Smooth muscle cell (in vitro differentiated cells): ENCODE data around the gene THSD7B. TPM values are rescaled to one million over a fixed set of nuclear protein-coding genes. Genes with fewer than 3 reads are reported as not detected.

Experiments used
- DNase-seq: peaks from one replicate; lab custom pipeline; 2025; ENCODE audit not compliant: unreplicated experiment; lab: John Stamatoyannopoulos, UW
- H2AFZ ChIP-seq: fragments of 200-600 bp; sonication (generic); 2 replicates; pipeline ENCODE4 v1.6.0; 2016; ENCODE audit warnings: antibody characterized with exemption, low read depth, mild to moderate bottlenecking
- H3F3A ChIP-seq: fragments of 200-600 bp; sonication (generic); 2 replicates; pipeline ENCODE4 v1.6.0; 2017; ENCODE audit warnings: antibody characterized with exemption, low read depth
- H3K27ac ChIP-seq: fragments of 200-600 bp; sonication (generic); 2 replicates; pipeline ENCODE4 v1.5.1; 2016; ENCODE audit warnings: low read depth, mild to moderate bottlenecking
- H3K27me3 ChIP-seq: fragments of 200-600 bp; sonication (generic); 2 replicates; pipeline ENCODE4 v1.6.1; 2016; ENCODE audit warnings: low read depth, mild to moderate bottlenecking
- H3K36me3 ChIP-seq: fragments of 200-600 bp; sonication (generic); 2 replicates; pipeline ENCODE4 v1.5.1; 2016; ENCODE audit warnings: low read depth
- H3K4me1 ChIP-seq: fragments of 200-600 bp; sonication (generic); 2 replicates; pipeline ENCODE4 v1.5.1; 2016; ENCODE audit warnings: low read depth
- H3K4me2 ChIP-seq: fragments of 200-600 bp; sonication (generic); 2 replicates; pipeline ENCODE4 v1.6.0; 2016; ENCODE audit warnings: mild to moderate bottlenecking
- H3K4me3 ChIP-seq: fragments of 200-600 bp; sonication (generic); 2 replicates; pipeline ENCODE4 v1.5.1; 2016; ENCODE audit warnings: mild to moderate bottlenecking
- H3K79me2 ChIP-seq: fragments of 200-600 bp; sonication (generic); 2 replicates; pipeline ENCODE4 v1.6.0; 2016; ENCODE audit warnings: low read depth, mild to moderate bottlenecking
- H3K9ac ChIP-seq: fragments of 200-600 bp; sonication (generic); 2 replicates; pipeline ENCODE4 v1.6.0; 2016; ENCODE audit warnings: low read depth
- H3K9me3 ChIP-seq: fragments of 200-600 bp; sonication (generic); replicated peaks from 2 replicates; pipeline ENCODE4 v1.5.1; 2016; ENCODE audit warnings: low read depth
- H4K20me1 ChIP-seq: fragments of 200-600 bp; sonication (generic); 2 replicates; pipeline ENCODE4 v1.6.0; 2016; ENCODE audit warnings: low read depth
- CTCF ChIP-seq: fragments of 200-600 bp; sonication (generic); IDR thresholded peaks from 2 replicates; pipeline ENCODE4 v1.5.1; 2017; ENCODE audit warnings: borderline replicate concordance, mild to moderate bottlenecking, antibody characterized with exemption; ENCODE audit not compliant: insufficient read depth, poor library complexity, severe bottlenecking
- WGBS: methylation state at CpG from one replicate; pipeline ENCODE4 v1.1.7; 2016; ENCODE audit warnings: low lambda C conversion rate; 5-methylcytosine and 5-hydroxymethylcytosine counted together
- polyA plus RNA-seq: library from polyadenylated mRNA; unstranded; fragments of >200 nt; fragmentation: Nextera tagmentation; extraction: Ambion mirVana; gene quantifications from 2 replicates; pipeline ENCODE4 v1.2.1, GENCODE V29; 2016
- total RNA-seq: library from RNA; depleted of rRNA; stranded (reverse); fragments of >200 nt; gene quantifications from 2 replicates; pipeline ENCODE4 v1.2.3, GENCODE V29; 2014

The THSD7B gene
- total and polyA plus RNA-seq, 2 experiments from 2014 or later = not detected

GRCh38 chr2:137367361-137367760 lies 602.0 kb downstream of the THSD7B start:
- Histone ChIP-seq H4K20me1 (no peaks in the 10 kb centered on the region), H2AFZ (no peak overlapping the region), H3K9me3 (no peaks in the 10 kb centered on the region), H3K27ac (no peak overlapping the region), H3K4me3 (no peak overlapping the region), H3K4me1 (no peaks in the 10 kb centered on the region), H3K79me2 (no peaks in the 10 kb centered on the region), H3K36me3 (no peaks in the 10 kb centered on the region), H3K27me3 (no peaks in the 10 kb centered on the region), H3F3A (no peaks in the 10 kb centered on the region), H3K4me2 (no peak overlapping the region), H3K9ac (no peak overlapping the region)
- WGBS = 39% methylated on average over 1 of the region's 1 CpG
- no peak for TF ChIP-seq CTCF
- no peak for DNase-seq

- H2AFZ ChIP-seq = no peak overlapping the region
- H3K4me2 ChIP-seq = no peak overlapping the region
- H3K4me1 ChIP-seq = no peaks in the 10 kb centered on the region
- no peak for DNase-seq
- H3K9ac ChIP-seq = no peak overlapping the region
- no peaks in the 10 kb centered on the region for H3K79me2 ChIP-seq
- no peaks in the 10 kb centered on the region for H3F3A ChIP-seq
- 72% methylated on average over 2 of the region's 2 CpGs for WGBS
- no peak overlapping the region for H3K4me3 ChIP-seq
- no peaks in the 10 kb centered on the region for H3K27me3 ChIP-seq
- H3K27ac ChIP-seq = no peak overlapping the region
- no peaks in the 10 kb centered on the region for H3K36me3 ChIP-seq
- H3K9me3 ChIP-seq = no peaks in the 10 kb centered on the region
- H4K20me1 ChIP-seq = no peaks in the 10 kb centered on the region
- TF ChIP-seq CTCF = no peak
Observed at GRCh38 chr2:137369106-137369505, 603.8 kb downstream of the THSD7B start.

- TF ChIP-seq CTCF = no peak
Observed at GRCh38 chr2:137379186-137379585, 613.8 kb downstream of the THSD7B start.

GRCh38 chr2:137380610-137381009 lies 615.3 kb downstream of the THSD7B start:
- Histone ChIP-seq H3K9ac (no peak overlapping the region), H3K27ac (no peak overlapping the region), H4K20me1 (no peaks in the 10 kb centered on the region), H3K36me3 (no peaks in the 10 kb centered on the region), H3K9me3 (no peaks in the 10 kb centered on the region), H3K4me2 (no peak overlapping the region), H2AFZ (no peak overlapping the region), H3K4me3 (no peak overlapping the region), H3F3A (no peaks in the 10 kb centered on the region), H3K4me1 (no peaks in the 10 kb centered on the region), H3K27me3 (no peaks in the 10 kb centered on the region), H3K79me2 (no peaks in the 10 kb centered on the region)
- no peak for TF ChIP-seq CTCF
- WGBS = 60% methylated on average over 4 of the region's 4 CpGs
- no peak for DNase-seq

More at GRCh38 chr2:137379186-137379585, 613.8 kb downstream of the THSD7B start:
- no peak for DNase-seq
- no peak overlapping the region for H3K9ac ChIP-seq
- H3K4me3 ChIP-seq = no peak overlapping the region
- whole genome bisulfite sequencing = 89% methylated on average over 3 of the region's 3 CpGs
- H3K79me2 ChIP-seq = no peaks in the 10 kb centered on the region
- H3K9me3 ChIP-seq = no peaks in the 10 kb centered on the region
- H3F3A ChIP-seq = no peaks in the 10 kb centered on the region
- H3K27me3 ChIP-seq = no peaks in the 10 kb centered on the region
- H2AFZ ChIP-seq = no peak overlapping the region
- H3K27ac ChIP-seq = no peak overlapping the region
- H3K36me3 ChIP-seq = no peaks in the 10 kb centered on the region
- H3K4me2 ChIP-seq = no peak overlapping the region
- no peaks in the 10 kb centered on the region for H3K4me1 ChIP-seq
- H4K20me1 ChIP-seq = no peaks in the 10 kb centered on the region
